SK-N-SH treated with all-trans-retinoic acid at 6 μM for 48 hours (cell line): ENCODE results near the gene NR5A2.

Source experiments
- ATAC-seq: fragments of 200-7000 bp; cut with Tn5 transposase; 3 replicates; pipeline ENCODE4 v1.9.1; 2020; ENCODE audit warnings: mild to moderate bottlenecking, moderate library complexity
- ARNTL ChIP-seq: fragments of 450-650 bp; formaldehyde crosslinking; IDR thresholded peaks from 2 replicates; pipeline ENCODE4 v1.5.0; 2020; ENCODE audit warnings: low read depth, mild to moderate bottlenecking, moderate library complexity, borderline replicate concordance
- BACH2 ChIP-seq: fragments of 250-450 bp; sonication (Bioruptor Pico); IDR thresholded peaks from 2 replicates; pipeline ENCODE4 v1.9.0; 2021; ENCODE audit warnings: mild to moderate bottlenecking, borderline replicate concordance
- CSDC2 ChIP-seq: fragments of 250-450 bp; sonication (Bioruptor Pico); IDR thresholded peaks from 2 replicates; pipeline ENCODE4 v1.5.0; 2020; ENCODE audit warnings: mild to moderate bottlenecking, moderate library complexity
- CSRNP3 ChIP-seq: fragments of 250-450 bp; sonication (Bioruptor Pico); IDR thresholded peaks from 2 replicates; pipeline ENCODE4 v1.5.1; 2021; ENCODE audit warnings: mild to moderate bottlenecking, moderate library complexity
- ESRRG ChIP-seq: fragments of 250-450 bp; sonication (Bioruptor Pico); IDR thresholded peaks from 2 replicates; pipeline ENCODE4 v1.6.1; 2021; ENCODE audit warnings: mild to moderate bottlenecking
- GLIS3 ChIP-seq: fragments of 250-450 bp; sonication (Bioruptor Pico); IDR thresholded peaks from 2 replicates; pipeline ENCODE4 v1.5.0; 2020; ENCODE audit warnings: mild to moderate bottlenecking, moderate library complexity
- ISL1 ChIP-seq: fragments of 250-450 bp; sonication (Bioruptor Pico); IDR thresholded peaks from 2 replicates; pipeline ENCODE4 v2.1.2; 2022; ENCODE audit warnings: mild to moderate bottlenecking, moderate library complexity
- OSR1 ChIP-seq: fragments of 250-450 bp; sonication (Bioruptor Pico); IDR thresholded peaks from 2 replicates; pipeline ENCODE4 v1.8.0; 2022; ENCODE audit warnings: moderate library complexity, mild to moderate bottlenecking, inconsistent platforms
- PATZ1 ChIP-seq: fragments of 250-450 bp; sonication (Bioruptor Pico); IDR thresholded peaks from 2 replicates; pipeline ENCODE4 v1.8.0; 2020; ENCODE audit warnings: mild to moderate bottlenecking, moderate library complexity, borderline replicate concordance
- POU6F1 ChIP-seq: fragments of 250-450 bp; sonication (Bioruptor Pico); IDR thresholded peaks from 2 replicates; pipeline ENCODE4 v1.8.0; 2021; ENCODE audit warnings: low read depth, mild to moderate bottlenecking, moderate library complexity, borderline replicate concordance
- RARB ChIP-seq: fragments of 250-450 bp; sonication (Bioruptor Pico); IDR thresholded peaks from 2 replicates; pipeline ENCODE4 v1.8.0; 2021; ENCODE audit warnings: mild to moderate bottlenecking, moderate library complexity
- SNAI2 ChIP-seq: fragments of 250-450 bp; sonication (Bioruptor Pico); IDR thresholded peaks from 2 replicates; pipeline ENCODE4 v1.5.0; 2020; ENCODE audit warnings: mild to moderate bottlenecking, moderate library complexity
- TCF4 ChIP-seq: fragments of 250-450 bp; sonication (Bioruptor Pico); IDR thresholded peaks from 2 replicates; pipeline ENCODE4 v1.8.0; 2021; ENCODE audit warnings: mild to moderate bottlenecking, moderate library complexity, borderline replicate concordance
- TOX ChIP-seq: fragments of 250-450 bp; sonication (Bioruptor Pico); IDR thresholded peaks from 2 replicates; pipeline ENCODE4 v1.8.0; 2021; ENCODE audit warnings: mild to moderate bottlenecking, moderate library complexity, borderline replicate concordance
- ZC3H10 ChIP-seq: fragments of 250-450 bp; sonication (Bioruptor Pico); IDR thresholded peaks from 2 replicates; pipeline ENCODE4 v1.5.1; 2021; ENCODE audit warnings: mild to moderate bottlenecking, moderate library complexity
- ZFP3 ChIP-seq: fragments of 250-450 bp; sonication (Bioruptor Pico); IDR thresholded peaks from 2 replicates; pipeline ENCODE4 v1.5.0; 2020; ENCODE audit warnings: mild to moderate bottlenecking, moderate library complexity
- ZFP30 ChIP-seq: fragments of 450-650 bp; formaldehyde crosslinking; IDR thresholded peaks from 2 replicates; pipeline ENCODE4 v1.5.0; 2022; ENCODE audit warnings: mild to moderate bottlenecking, moderate library complexity
- ZNF565 ChIP-seq: fragments of 450-650 bp; formaldehyde crosslinking; conservative IDR thresholded peaks from 2 replicates; pipeline ENCODE4 v1.5.0; 2020; ENCODE audit warnings: low read depth, mild to moderate bottlenecking, moderate library complexity
- ZNF70 ChIP-seq: fragments of 450-650 bp; formaldehyde crosslinking; IDR thresholded peaks from 2 replicates; pipeline ENCODE4 v1.5.0; 2020; ENCODE audit warnings: mild to moderate bottlenecking, moderate library complexity
- ZNF8 ChIP-seq: fragments of 450-650 bp; formaldehyde crosslinking; IDR thresholded peaks from 2 replicates; pipeline ENCODE4 v1.5.0; 2020; ENCODE audit warnings: mild to moderate bottlenecking, moderate library complexity

Gene NR5A2

GRCh38 chr1:200116324-200116723 is 88.8 kb downstream of the NR5A2 start:
- ATAC-seq, result no peak
- TF ChIP-seq ISL1 (CRISPR knock-in tag) (no peak), POU6F1 (CRISPR knock-in tag) (no peak), ESRRG (CRISPR knock-in tag) (no peak), GLIS3 (CRISPR knock-in tag) (no peak), CSDC2 (CRISPR knock-in tag) (no peak), RARB (CRISPR knock-in tag) (no peak), BACH2 (no peak), PATZ1 (no peak), ZC3H10 (no peak), ZNF8 (no peak), ZNF70 (CRISPR knock-in tag) (no peak), ZNF565 (no peak), OSR1 (no peak), ZFP3 (no peak), TCF4 (CRISPR knock-in tag) (no peak), SNAI2 (CRISPR knock-in tag) (no peak), ARNTL (CRISPR knock-in tag) (no peak), CSRNP3 (CRISPR knock-in tag) (no peak), ZFP30 (CRISPR knock-in tag) (no peak), TOX (CRISPR knock-in tag) (no peak)
- TF ChIP-seq, all 23 proteins: peak for 0

GRCh38 chr1:200118779-200119505 is 91.4 kb downstream of the NR5A2 start:
- ATAC-seq, result no peak
- TF ChIP-seq ZC3H10 (no peak), ARNTL (CRISPR knock-in tag) (no peak), TOX (CRISPR knock-in tag) (no peak), GLIS3 (CRISPR knock-in tag) (no peak), ZNF565 (no peak), OSR1 (no peak)

GRCh38 chr1:200121421-200121820 is 93.9 kb downstream of the NR5A2 start:
- TF ChIP-seq RARB (CRISPR knock-in tag), result no peak
- no peak for TF ChIP-seq PATZ1
- no peak for ATAC-seq

GRCh38 chr1:200124309-200124708 is 96.8 kb downstream of the NR5A2 start:
- no peak for ATAC-seq
- TF ChIP-seq ESRRG (CRISPR knock-in tag) (no peak), CSRNP3 (CRISPR knock-in tag) (no peak), ZNF565 (no peak), ISL1 (CRISPR knock-in tag) (no peak), CSDC2 (CRISPR knock-in tag) (no peak), ZFP3 (no peak), ZFP30 (CRISPR knock-in tag) (no peak), GLIS3 (CRISPR knock-in tag) (no peak)
